RWPE1 (cell line): ENCODE results near the gene MYOD1.

Source experiments
- CTCF ChIA-PET: fragments of 350-600 bp; sonication (Branson Sonifier 250); formaldehyde crosslinking; extraction: SDS; loops from one replicate; lab custom pipeline; 2021; lab: Yijun Ruan, JAX
- POLR2A ChIA-PET: fragments of 400-600 bp; formaldehyde crosslinking; extraction: SDS; loops from one replicate; lab custom pipeline; 2020; ENCODE audit warnings: antibody characterized with exemption; ENCODE audit not compliant: low non-redundant PET; lab: Yijun Ruan, JAX
- DNase-seq: peaks from one replicate; pipeline ENCODE4 v3.0.0; 2012; ENCODE audit warnings: low spot score
- H3K27ac ChIP-seq: fragments of 450-650 bp; 2 replicates; pipeline ENCODE4 v1.5.1; 2017
- CTCF ChIP-seq: fragments of 450-650 bp; conservative IDR thresholded peaks from 2 replicates; pipeline ENCODE4 v1.5.1; 2017; ENCODE audit warnings: low read depth, mild to moderate bottlenecking

MYOD1 gene

DNA sequence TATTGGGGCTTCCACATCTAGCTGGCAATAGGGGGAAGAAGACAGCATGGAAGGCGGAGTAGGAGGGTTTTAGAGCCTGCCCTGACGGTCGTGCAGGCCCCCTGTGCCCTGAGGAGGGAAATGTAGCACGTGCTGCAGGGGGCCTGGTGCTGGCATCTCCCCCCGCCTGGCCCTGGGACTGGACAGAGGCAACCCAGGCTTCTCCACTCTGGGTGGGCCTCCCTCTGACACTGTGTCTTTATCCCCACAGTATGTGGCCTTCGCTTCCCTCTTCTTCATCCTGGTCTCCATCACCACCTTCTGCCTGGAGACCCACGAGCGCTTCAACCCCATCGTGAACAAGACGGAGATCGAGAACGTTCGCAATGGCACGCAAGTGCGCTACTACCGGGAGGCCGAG is 52.0 kb downstream of the MYOD1 start:
- POLR2A ChIA-PET: no interaction called here

More for the DNA sequence above, 52.0 kb downstream of the MYOD1 start:
- no peak for DNase-seq
- no peak overlapping the region for H3K27ac ChIP-seq
- TF ChIP-seq CTCF: no peak
- CTCF ChIA-PET: interaction anchor here (1.0 to 1.5 kb wide), 5 partner anchors 15 to 209 kb away, joined by 3 to 7 read pairs (median 5); no protein-coding TSS in a partner anchor
